Measurements from ENCODE around the gene ZNF362.

Gene ZNF362

DNA sequence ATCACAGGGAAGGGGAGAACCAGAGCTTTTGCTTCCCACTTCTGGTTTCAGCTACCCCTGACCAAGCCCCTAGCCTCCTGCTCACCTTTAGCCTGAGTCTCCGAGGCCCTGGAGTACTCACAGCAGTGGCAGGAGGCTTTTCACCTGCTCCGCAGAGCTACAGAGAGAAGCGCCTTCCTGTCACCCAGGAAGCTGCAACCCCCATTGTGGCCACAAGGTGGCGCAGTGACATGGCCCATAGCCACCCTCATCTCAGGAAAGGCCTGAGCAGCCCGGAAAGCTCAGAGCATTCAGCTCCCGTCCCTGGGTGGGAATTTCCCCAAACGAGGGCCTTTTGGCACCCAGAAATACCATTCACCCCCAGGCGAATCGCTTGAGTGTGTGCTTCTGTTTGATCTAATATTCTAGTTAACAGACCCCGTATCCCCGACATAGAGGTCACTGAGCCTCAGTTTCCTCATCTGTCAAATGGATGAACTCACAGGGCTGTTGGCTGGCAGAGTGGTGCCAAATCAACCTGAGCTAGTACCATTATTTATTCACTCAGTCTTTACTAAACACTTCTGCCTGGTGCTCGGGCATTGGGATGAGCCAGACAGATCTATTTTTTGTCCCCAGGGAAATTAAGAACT, 39.3 kb downstream of the ZNF362 start:
- TF ChIP-seq ZNF274 (IDR thresholded peaks at IDR 0.05; ENCODE audit: low read depth, low read length), result no peak

DNA sequence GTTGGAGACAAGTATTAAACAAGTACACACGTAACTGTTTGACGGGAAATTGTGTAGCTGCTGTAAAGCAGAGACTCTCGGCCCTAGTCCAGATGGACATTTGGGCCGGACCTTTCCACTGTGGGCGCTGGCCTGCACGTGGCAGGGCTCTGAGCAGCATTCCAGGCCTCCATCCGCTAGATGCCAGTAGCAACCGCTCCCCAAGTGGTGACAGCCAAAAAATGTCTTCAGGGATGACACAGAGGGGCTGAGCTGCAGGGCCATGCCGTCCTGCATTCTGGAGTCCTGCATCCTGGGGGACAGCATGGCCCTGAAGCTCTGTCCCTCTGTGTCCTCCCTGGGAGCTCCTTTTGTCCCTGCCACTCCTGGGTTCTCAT, 39.8 kb downstream of the ZNF362 start:
- no peak for TF ChIP-seq ZNF274 (IDR thresholded peaks at IDR 0.05; ENCODE audit: low read depth, low read length)

More for the DNA sequence above, 39.3 kb downstream of the ZNF362 start:
- no peak overlapping the region for H3K4me3 ChIP-seq (ENCODE audit: low read length)

GRCh38 chr1:33296824-33297223, 40.5 kb downstream of the ZNF362 start:
- no peak for TF ChIP-seq ZNF274 (IDR thresholded peaks at IDR 0.05; ENCODE audit: low read depth, low read length)
- H3K4me3 ChIP-seq (ENCODE audit: low read length), result no peak overlapping the region

More for the DNA sequence above, 39.8 kb downstream of the ZNF362 start:
- no peak overlapping the region for H3K4me3 ChIP-seq (ENCODE audit: low read length)

GRCh38 chr1:33297911-33298622, 41.8 kb downstream of the ZNF362 start:
- TF ChIP-seq ZNF274 (IDR thresholded peaks at IDR 0.05; ENCODE audit: low read depth, low read length), result no peak
- no peak overlapping the region for H3K4me3 ChIP-seq (ENCODE audit: low read length)

DNA sequence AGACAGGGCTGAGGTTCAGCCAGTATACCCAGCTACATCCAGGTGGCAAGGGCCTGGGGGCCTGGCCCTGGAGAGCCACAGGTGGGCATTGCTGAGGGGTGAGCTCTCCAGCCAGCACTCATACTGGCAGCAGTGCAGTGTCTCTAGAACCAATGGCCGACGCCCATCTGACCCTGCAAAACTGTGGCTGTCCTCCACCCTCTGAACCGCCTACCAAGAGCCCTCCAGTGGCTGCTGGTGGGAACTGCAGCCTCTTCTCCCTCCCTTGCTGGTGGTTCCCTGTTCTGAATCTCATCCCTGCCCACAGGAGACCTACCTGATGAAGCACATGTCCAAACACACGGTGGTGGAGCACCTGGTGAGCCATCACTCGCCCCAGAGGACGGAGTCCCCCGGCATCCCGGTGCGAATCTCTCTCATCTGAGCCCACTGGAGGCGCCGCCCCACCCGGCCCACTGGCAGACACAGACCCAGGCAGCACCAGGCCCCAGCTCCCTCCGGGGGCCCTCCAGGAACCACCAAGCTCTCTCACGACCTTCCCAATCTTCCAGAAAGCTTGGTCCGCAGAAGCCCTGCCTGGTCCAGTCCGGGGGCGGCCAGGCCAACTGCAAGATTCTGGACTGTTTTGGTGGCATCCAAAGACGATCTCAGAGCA, 42.5 kb downstream of the ZNF362 start:
- H3K4me3 ChIP-seq (ENCODE audit: low read length), result no peak overlapping the region
- no peak for TF ChIP-seq ZNF274 (IDR thresholded peaks at IDR 0.05; ENCODE audit: low read depth, low read length)

GRCh38 chr1:33299461-33300155, 43.3 kb downstream of the ZNF362 start:
- H3K4me3 ChIP-seq (ENCODE audit: low read length), result no peak overlapping the region
- TF ChIP-seq ZNF274 (IDR thresholded peaks at IDR 0.05; ENCODE audit: low read depth, low read length), result no peak

- no peak overlapping the region for H3K4me3 ChIP-seq (ENCODE audit: low read length)
- TF ChIP-seq ZNF274 (IDR thresholded peaks at IDR 0.05; ENCODE audit: low read depth, low read length), result no peak
Observed at GRCh38 chr1:33300673-33301072, 44.4 kb downstream of the ZNF362 start.

- no peak overlapping the region for H3K4me3 ChIP-seq (ENCODE audit: low read length)
- TF ChIP-seq ZNF274 (IDR thresholded peaks at IDR 0.05; ENCODE audit: low read depth, low read length), result no peak
Observed at GRCh38 chr1:33301273-33301984, 45.1 kb downstream of the ZNF362 start.

DNA sequence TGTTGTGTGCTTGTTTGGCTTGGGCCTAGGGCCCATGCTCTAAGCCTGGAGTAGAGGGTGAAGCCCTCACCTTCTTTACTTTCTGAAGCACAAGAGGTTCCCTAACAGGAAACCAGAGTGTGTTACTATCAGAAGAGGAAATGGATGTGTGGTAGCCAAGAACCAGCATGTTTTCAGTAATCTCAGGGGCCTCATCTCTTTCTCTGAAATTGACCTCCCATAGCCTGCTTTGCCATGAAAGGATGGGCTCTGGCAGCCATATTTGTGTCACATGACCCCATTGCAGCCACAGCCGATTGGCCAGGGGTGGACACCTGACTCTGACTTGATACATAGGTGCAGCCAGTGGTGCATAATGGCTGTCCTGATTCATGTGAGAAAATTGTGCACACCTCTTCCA, 46.0 kb downstream of the ZNF362 start:
- no peak overlapping the region for H3K4me3 ChIP-seq (ENCODE audit: low read length)
- TF ChIP-seq ZNF274 (IDR thresholded peaks at IDR 0.05; ENCODE audit: low read depth, low read length), result no peak

GRCh38 chr1:33305016-33305415, 48.7 kb downstream of the ZNF362 start:
- H3K4me3 ChIP-seq (ENCODE audit: low read length), result no peak overlapping the region
- no peak for TF ChIP-seq ZNF274 (IDR thresholded peaks at IDR 0.05; ENCODE audit: low read depth, low read length)

GRCh38 chr1:33305816-33306652, 49.7 kb downstream of the ZNF362 start:
- no peak overlapping the region for H3K4me3 ChIP-seq (ENCODE audit: low read length)
- TF ChIP-seq ZNF274 (IDR thresholded peaks at IDR 0.05; ENCODE audit: low read depth, low read length), result no peak

- H3K4me3 ChIP-seq (ENCODE audit: low read length), result no peak overlapping the region
- TF ChIP-seq ZNF274 (IDR thresholded peaks at IDR 0.05; ENCODE audit: low read depth, low read length), result no peak
Observed at GRCh38 chr1:33306653-33307493, 50.6 kb downstream of the ZNF362 start.

All from GM08714 (cell line).